Panc1 (cell line): ENCODE measurements around the gene COASY. TPM values are rescaled to one million over a fixed set of nuclear protein-coding genes. Genes with fewer than 3 reads are reported as not detected.

ENCODE experiments used
- ATAC-seq: fragments of 200-7000 bp; cut with Tn5 transposase; 2 replicates; pipeline ENCODE4 v1.9.1; 2020; ENCODE audit warnings: mild to moderate bottlenecking, moderate library complexity
- BruUV-seq: library from RNA; stranded (reverse); fragments of 400-500 nt; replicated peaks from 2 replicates; lab custom pipeline; 2021; lab: Mats Ljungman, UMichigan
- CTCF ChIA-PET: fragments of 300-600 bp; sonication (Branson Sonifier 250); formaldehyde crosslinking; loops from one replicate; lab custom pipeline; 2022; ENCODE audit warnings: antibody characterized with exemption; lab: Charles Lee
- POLR2A ChIA-PET: fragments of 300-600 bp; sonication (Branson Sonifier 250); formaldehyde crosslinking; loops from one replicate; lab custom pipeline; 2022; ENCODE audit warnings: antibody characterized with exemption; lab: Charles Lee
- DNase-seq: peaks from one replicate; pipeline ENCODE4 v3.0.0-alpha.2; 2010; ENCODE audit warnings: low read depth, low spot score
- H3K27ac ChIP-seq: 2 replicates; pipeline ENCODE4 v1.5.1; 2011; ENCODE audit warnings: mild to moderate bottlenecking, low read length, inconsistent platforms
- H3K27me3 ChIP-seq: fragments of 200-500 bp; sonication (Bioruptor generic); 2 replicates; pipeline ENCODE4 v1.6.0; 2014; ENCODE audit warnings: low read length, inconsistent platforms; ENCODE audit not compliant: control insufficient read depth, insufficient read depth
- H3K36me3 ChIP-seq: fragments of 200-500 bp; sonication (Bioruptor generic); 2 replicates; pipeline ENCODE4 v1.5.1; 2014; ENCODE audit warnings: inconsistent platforms, mild to moderate bottlenecking, low read length, moderate library complexity; ENCODE audit not compliant: control insufficient read depth, insufficient read depth
- H3K4me1 ChIP-seq: 2 replicates; pipeline ENCODE4 v1.5.1; 2011; ENCODE audit warnings: inconsistent platforms, mild to moderate bottlenecking, low read length, moderate library complexity; ENCODE audit not compliant: control insufficient read depth, insufficient read depth
- H3K4me3 ChIP-seq, 2 experiments: 2 replicates each; pipeline ENCODE4 v1.5.1; 2011 to 2012; ENCODE audit warnings: low read depth in 2 of 2, low read length in 2 of 2, mild to moderate bottlenecking in 2 of 2, inconsistent platforms in 1 of 2, moderate library complexity in 1 of 2
- H3K9me3 ChIP-seq: fragments of 200-500 bp; sonication (Bioruptor generic); 2 replicates; pipeline ENCODE4 v1.5.1; 2014; ENCODE audit warnings: low read depth, mild to moderate bottlenecking, inconsistent platforms, low read length, moderate library complexity; ENCODE audit not compliant: control insufficient read depth, insufficient read depth
- CTCF ChIP-seq: fragments of 450-650 bp; IDR thresholded peaks from 2 replicates; pipeline ENCODE4 v1.5.1; 2017; ENCODE audit warnings: mild to moderate bottlenecking
- POLR2AphosphoS5 ChIP-seq: IDR thresholded peaks from 2 replicates; pipeline ENCODE4 v1.6.1; 2012; ENCODE audit warnings: mild to moderate bottlenecking, low read depth, low read length, moderate library complexity
- SIN3A ChIP-seq: IDR thresholded peaks from 2 replicates; pipeline ENCODE4 v1.6.1; 2012; ENCODE audit warnings: low read depth, mild to moderate bottlenecking, low read length, moderate library complexity, borderline replicate concordance; ENCODE audit not compliant: insufficient read depth
- TCF7L2 ChIP-seq: IDR thresholded peaks from 2 replicates; pipeline ENCODE4 v1.6.1; 2011; ENCODE audit warnings: mild to moderate bottlenecking, low read depth, low read length, inconsistent platforms
- in situ Hi-C: cut with HindIII; loops from 2 replicates; pipeline ENCODE4 v1.10.0; 2016; ENCODE audit warnings: low sequenced_read_pairs, low pct_unique_long_range_greater_than_20kb
- intact Hi-C: fragments of 100-400 bp; cut with micrococcal nuclease; formaldehyde crosslinking; loops from one replicate; pipeline ENCODE4 v1.10.0; 2022; ENCODE audit not compliant: unreplicated experiment
- total RNA-seq: library from RNA; stranded (reverse); gene quantifications from one replicate; pipeline ENCODE4 v1.2.1, GENCODE V29; 2021; ENCODE audit not compliant: unreplicated experiment
- TF ChIP-seq, protein P1 (sequence below), 2 experiments: IDR thresholded peaks; 2 replicates each; pipeline ENCODE4 v1.6.1; 2011 to 2012; ENCODE audit warnings: low read depth in 2 of 2, control low read depth in 1 of 2, low read length in 1 of 2, mild to moderate bottlenecking in 1 of 2, moderate library complexity in 1 of 2; ENCODE audit not compliant: insufficient read depth in 1 of 2

The COASY gene
- total RNA-seq, 1 experiment from 2014 or later: 76.7 TPM

- Histone ChIP-seq H3K27ac (no peak overlapping the region), H3K4me3 (no peak overlapping the region), H3K27me3 (no peaks in the 10 kb centered on the region), H3K4me1 (peaks cover 8% of the 10 kb centered on the region), H3K36me3 (peaks cover 5% of the 10 kb centered on the region; the same call in 1 of the 2 replicates), H3K9me3 (no peaks in the 10 kb centered on the region)
- TF ChIP-seq SIN3A (no peak), TCF7L2 (no peak), POLR2AphosphoS5 (no peak), CTCF (no peak)
- TF ChIP-seq, protein P1, sequence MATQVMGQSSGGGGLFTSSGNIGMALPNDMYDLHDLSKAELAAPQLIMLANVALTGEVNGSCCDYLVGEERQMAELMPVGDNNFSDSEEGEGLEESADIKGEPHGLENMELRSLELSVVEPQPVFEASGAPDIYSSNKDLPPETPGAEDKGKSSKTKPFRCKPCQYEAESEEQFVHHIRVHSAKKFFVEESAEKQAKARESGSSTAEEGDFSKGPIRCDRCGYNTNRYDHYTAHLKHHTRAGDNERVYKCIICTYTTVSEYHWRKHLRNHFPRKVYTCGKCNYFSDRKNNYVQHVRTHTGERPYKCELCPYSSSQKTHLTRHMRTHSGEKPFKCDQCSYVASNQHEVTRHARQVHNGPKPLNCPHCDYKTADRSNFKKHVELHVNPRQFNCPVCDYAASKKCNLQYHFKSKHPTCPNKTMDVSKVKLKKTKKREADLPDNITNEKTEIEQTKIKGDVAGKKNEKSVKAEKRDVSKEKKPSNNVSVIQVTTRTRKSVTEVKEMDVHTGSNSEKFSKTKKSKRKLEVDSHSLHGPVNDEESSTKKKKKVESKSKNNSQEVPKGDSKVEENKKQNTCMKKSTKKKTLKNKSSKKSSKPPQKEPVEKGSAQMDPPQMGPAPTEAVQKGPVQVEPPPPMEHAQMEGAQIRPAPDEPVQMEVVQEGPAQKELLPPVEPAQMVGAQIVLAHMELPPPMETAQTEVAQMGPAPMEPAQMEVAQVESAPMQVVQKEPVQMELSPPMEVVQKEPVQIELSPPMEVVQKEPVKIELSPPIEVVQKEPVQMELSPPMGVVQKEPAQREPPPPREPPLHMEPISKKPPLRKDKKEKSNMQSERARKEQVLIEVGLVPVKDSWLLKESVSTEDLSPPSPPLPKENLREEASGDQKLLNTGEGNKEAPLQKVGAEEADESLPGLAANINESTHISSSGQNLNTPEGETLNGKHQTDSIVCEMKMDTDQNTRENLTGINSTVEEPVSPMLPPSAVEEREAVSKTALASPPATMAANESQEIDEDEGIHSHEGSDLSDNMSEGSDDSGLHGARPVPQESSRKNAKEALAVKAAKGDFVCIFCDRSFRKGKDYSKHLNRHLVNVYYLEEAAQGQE (IDR thresholded peaks at IDR 0.05; ENCODE audit: insufficient read depth in 1 of 2, low read depth in 2 of 2, low read length in 1 of 2): no peak
- intact Hi-C loops (loop anchor here (5.0 kb wide), 1 partner anchor 97 kb away; the partner anchor contains the start of gene PLEKHH3), in situ Hi-C loops (no loop called here)
- DNase-seq: no peak
- no TSS peak for BruUV-seq
- POLR2A ChIA-PET: no interaction called here
- no peak for ATAC-seq
- CTCF ChIA-PET: interaction anchor here (0.6 kb wide), 1 partner anchor 363 kb away, joined by 4 read pairs; no protein-coding TSS in a partner anchor
Measured at GRCh38 chr17:42579794-42580551, 18.0 kb downstream of the COASY start.

- no peak for ATAC-seq
- Histone ChIP-seq H3K4me1 (peaks cover 2% of the 10 kb centered on the region; the same call in 1 of the 2 replicates), H3K36me3 (peaks cover 7% of the 10 kb centered on the region), H3K9me3 (no peaks in the 10 kb centered on the region), H3K27me3 (no peaks in the 10 kb centered on the region), H3K4me3 (no peak overlapping the region), H3K27ac (no peak overlapping the region)
- DNase-seq: no peak
- BruUV-seq: no TSS peak
- intact Hi-C loops: no loop called here
- in situ Hi-C loops: no loop called here
- TF ChIP-seq, protein P1 (IDR thresholded peaks at IDR 0.05; ENCODE audit: insufficient read depth in 1 of 2, low read depth in 2 of 2, low read length in 1 of 2): no peak
- TF ChIP-seq CTCF (no peak), SIN3A (no peak), TCF7L2 (no peak), POLR2AphosphoS5 (no peak)
- POLR2A ChIA-PET: interaction anchor here (0.7 kb wide), 1 partner anchor 321 kb away, joined by 4 read pairs; no protein-coding TSS in a partner anchor
- CTCF ChIA-PET: no interaction called here
Measured at GRCh38 chr17:42581744-42582270, 19.9 kb downstream of the COASY start.
